ENCODE data around the gene CRLF1.

- TF ChIP-seq, protein P1, sequence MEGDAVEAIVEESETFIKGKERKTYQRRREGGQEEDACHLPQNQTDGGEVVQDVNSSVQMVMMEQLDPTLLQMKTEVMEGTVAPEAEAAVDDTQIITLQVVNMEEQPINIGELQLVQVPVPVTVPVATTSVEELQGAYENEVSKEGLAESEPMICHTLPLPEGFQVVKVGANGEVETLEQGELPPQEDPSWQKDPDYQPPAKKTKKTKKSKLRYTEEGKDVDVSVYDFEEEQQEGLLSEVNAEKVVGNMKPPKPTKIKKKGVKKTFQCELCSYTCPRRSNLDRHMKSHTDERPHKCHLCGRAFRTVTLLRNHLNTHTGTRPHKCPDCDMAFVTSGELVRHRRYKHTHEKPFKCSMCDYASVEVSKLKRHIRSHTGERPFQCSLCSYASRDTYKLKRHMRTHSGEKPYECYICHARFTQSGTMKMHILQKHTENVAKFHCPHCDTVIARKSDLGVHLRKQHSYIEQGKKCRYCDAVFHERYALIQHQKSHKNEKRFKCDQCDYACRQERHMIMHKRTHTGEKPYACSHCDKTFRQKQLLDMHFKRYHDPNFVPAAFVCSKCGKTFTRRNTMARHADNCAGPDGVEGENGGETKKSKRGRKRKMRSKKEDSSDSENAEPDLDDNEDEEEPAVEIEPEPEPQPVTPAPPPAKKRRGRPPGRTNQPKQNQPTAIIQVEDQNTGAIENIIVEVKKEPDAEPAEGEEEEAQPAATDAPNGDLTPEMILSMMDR (IDR thresholded peaks at IDR 0.05) = no peak
- no peak for TF ChIP-seq ZFX (IDR thresholded peaks at IDR 0.05; ENCODE audit: borderline replicate concordance)
These were observed 1.4 kb downstream of the CRLF1 start for GRCh38 chr19:18605196-18605545.

Data from 22Rv1 (cell line).